HG03460 (cell line): Measurements from ENCODE around the gene TAF1B.

Source experiments
- ATAC-seq: cut with Tn5 transposase; IDR thresholded peaks from one replicate; pipeline ENCODE4 v1.9.1; 2021; ENCODE audit not compliant: unreplicated experiment

Gene TAF1B

GRCh38 chr2:9843229-9844035, at the start of gene TAF1B:
TAF1B (plus strand) TSS chr2:9843474; CDS start chr2:9843542, 68 bp downstream.
- peak; percentile 85 for ATAC-seq

- no peak for ATAC-seq
Observed at GRCh38 chr2:9793918-9794717, 49.2 kb upstream of the TAF1B start.

- ATAC-seq = no peak
Observed at GRCh38 chr2:9795071-9795470, 48.2 kb upstream of the TAF1B start.

GRCh38 chr2:9796056-9797010, 46.9 kb upstream of the TAF1B start:
- no peak for ATAC-seq

GRCh38 chr2:9797086-9797485, 46.2 kb upstream of the TAF1B start:
- ATAC-seq = no peak

- ATAC-seq = no peak
Observed at GRCh38 chr2:9797681-9798556, 45.4 kb upstream of the TAF1B start.

- ATAC-seq = no peak
Observed at GRCh38 chr2:9799011-9799596, 44.2 kb upstream of the TAF1B start.

GRCh38 chr2:9799729-9800632, 43.3 kb upstream of the TAF1B start:
- ATAC-seq = peak; percentile 89

GRCh38 chr2:9800639-9800974, 42.7 kb upstream of the TAF1B start:
- ATAC-seq = no peak

- ATAC-seq = no peak
Observed at GRCh38 chr2:9800975-9801726, 42.1 kb upstream of the TAF1B start.

GRCh38 chr2:9802576-9802993, 40.7 kb upstream of the TAF1B start:
- no peak for ATAC-seq

GRCh38 chr2:9803023-9803805, 40.1 kb upstream of the TAF1B start:
- ATAC-seq = no peak

GRCh38 chr2:9805435-9806297, 37.6 kb upstream of the TAF1B start:
- ATAC-seq = no peak

GRCh38 chr2:9806298-9806610, 37.0 kb upstream of the TAF1B start:
- no peak for ATAC-seq

- no peak for ATAC-seq
Observed at GRCh38 chr2:9806656-9807055, 36.6 kb upstream of the TAF1B start.

- no peak for ATAC-seq
Observed at GRCh38 chr2:9807056-9807455, 36.2 kb upstream of the TAF1B start.
